ENCODE data around the gene ETV6.
"Not testable (repeated sequence)": the region's sequence is repeated elsewhere in the genome, so short reads cannot be mapped to it uniquely, and the experiment has no call there.

The ETV6 gene

GRCh38 chr12:11630046-11630706 is 19.3 kb upstream of the ETV6 start:
- TF ChIP-seq CTCF (IDR thresholded peaks at IDR 0.05; ENCODE audit: borderline replicate concordance, control extremely low read depth, extremely low read depth, insufficient read depth, missing control alignments) = no peak
- in situ Hi-C loops (cut with MboI; ENCODE audit: low sequenced_read_pairs, unreplicated experiment) = no loop called here
- DNase-seq (ENCODE audit: low spot score) = no peak

- TF ChIP-seq CTCF (IDR thresholded peaks at IDR 0.05; ENCODE audit: borderline replicate concordance, control extremely low read depth, extremely low read depth, insufficient read depth, missing control alignments) = no peak
- in situ Hi-C loops (cut with MboI; ENCODE audit: low sequenced_read_pairs, unreplicated experiment) = no loop called here
- no peak for DNase-seq (ENCODE audit: low spot score)
These were observed 18.2 kb upstream of the ETV6 start for GRCh38 chr12:11631288-11631687.

- DNase-seq (ENCODE audit: low spot score); in situ Hi-C loops (cut with MboI; ENCODE audit: low sequenced_read_pairs, unreplicated experiment): not testable (repeated sequence)
These were observed 17.6 kb upstream of the ETV6 start for GRCh38 chr12:11631881-11632280.

GRCh38 chr12:11633968-11634367 is 15.5 kb upstream of the ETV6 start:
- no peak for TF ChIP-seq CTCF (IDR thresholded peaks at IDR 0.05; ENCODE audit: borderline replicate concordance, control extremely low read depth, extremely low read depth, insufficient read depth, missing control alignments)
- in situ Hi-C loops (cut with MboI; ENCODE audit: low sequenced_read_pairs, unreplicated experiment) = no loop called here
- DNase-seq (ENCODE audit: low spot score) = no peak

GRCh38 chr12:11635341-11635740 is 14.1 kb upstream of the ETV6 start:
- no peak for DNase-seq (ENCODE audit: low spot score)
- no peak for TF ChIP-seq CTCF (IDR thresholded peaks at IDR 0.05; ENCODE audit: borderline replicate concordance, control extremely low read depth, extremely low read depth, insufficient read depth, missing control alignments)
- in situ Hi-C loops (cut with MboI; ENCODE audit: low sequenced_read_pairs, unreplicated experiment) = no loop called here

GRCh38 chr12:11638315-11638916 is 11.1 kb upstream of the ETV6 start:
- no peak for TF ChIP-seq CTCF (IDR thresholded peaks at IDR 0.05; ENCODE audit: borderline replicate concordance, control extremely low read depth, extremely low read depth, insufficient read depth, missing control alignments)
- no peak for DNase-seq (ENCODE audit: low spot score)
- in situ Hi-C loops (cut with MboI; ENCODE audit: low sequenced_read_pairs, unreplicated experiment) = no loop called here

GRCh38 chr12:11639454-11639853 is 10.0 kb upstream of the ETV6 start:
- in situ Hi-C loops (cut with MboI; ENCODE audit: low sequenced_read_pairs, unreplicated experiment) = no loop called here
- no peak for TF ChIP-seq CTCF (IDR thresholded peaks at IDR 0.05; ENCODE audit: borderline replicate concordance, control extremely low read depth, extremely low read depth, insufficient read depth, missing control alignments)
- no peak for DNase-seq (ENCODE audit: low spot score)

Measured in GM13976 (cell line).